SH-SY5Y (cell line): ENCODE measurements around the gene DIABLO.

ENCODE experiments used
- GATA2 ChIP-seq: IDR thresholded peaks from 2 replicates; pipeline ENCODE4 v1.6.1; 2011; ENCODE audit warnings: mild to moderate bottlenecking, low read depth, low read length
- GATA3 ChIP-seq: IDR thresholded peaks from 2 replicates; pipeline ENCODE4 v1.6.1; 2011; ENCODE audit warnings: low read depth, mild to moderate bottlenecking, low read length, moderate library complexity

DNA sequence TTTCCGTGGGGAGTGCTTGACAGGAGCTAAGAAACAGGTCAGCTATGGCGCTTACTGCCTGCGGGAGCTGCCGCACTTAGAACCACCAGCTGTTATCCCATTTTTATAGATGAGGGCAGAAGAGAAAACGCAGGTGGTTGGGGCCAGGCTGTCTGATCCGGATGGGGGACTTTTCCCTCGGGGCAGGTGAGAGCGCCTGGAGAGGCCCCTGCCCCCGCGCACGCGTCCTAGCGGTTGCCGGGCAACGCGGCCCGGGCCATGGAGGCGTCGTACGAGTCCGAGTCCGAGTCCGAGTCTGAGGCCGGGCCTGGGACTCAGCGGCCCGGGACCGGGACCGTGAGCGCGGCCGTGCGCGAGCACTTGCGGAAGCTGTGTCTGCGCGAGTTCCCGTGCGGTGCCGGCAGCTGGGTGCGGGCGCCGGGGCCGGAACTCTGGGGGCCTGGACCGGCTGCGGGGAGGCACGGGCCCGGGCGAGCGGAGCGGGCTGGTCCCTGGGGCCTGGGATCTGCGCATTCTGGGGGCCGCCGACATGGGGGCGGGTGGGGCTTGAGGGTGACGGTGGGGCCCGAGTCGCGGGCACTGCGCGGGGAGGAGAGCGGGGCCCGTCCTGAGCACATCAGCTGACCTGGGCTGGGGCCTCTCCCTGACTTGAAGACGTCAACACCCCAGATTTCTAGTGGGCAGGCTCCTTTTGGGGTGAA lies 42.8 kb downstream of the DIABLO start, which contains the start of gene LRRC43:
- no peak for TF ChIP-seq GATA3
- no peak for TF ChIP-seq GATA2
